Ovary (tissue), 3 donors: ENCODE results near the gene NPHP4.

Experiments used
- EP300 ChIP-seq: sonication (generic); formaldehyde crosslinking; IDR thresholded peaks from one replicate; pipeline ENCODE4 v1.6.1; 2017; ENCODE audit warnings: antibody characterized with exemption
- POLR2A ChIP-seq: fragments of 450-650 bp; IDR thresholded peaks from one replicate; pipeline ENCODE4 v1.6.1; 2017; ENCODE audit warnings: antibody characterized with exemption, mild to moderate bottlenecking, moderate library complexity
- TF ChIP-seq, protein P1 (sequence below), 3 donors: fragments of 450-650 bp in 2 of 3; fragments of 200-600 bp in 1 of 3; IDR thresholded peaks; one replicate each; pipeline versions ENCODE4 v1.5.1 to v1.8.0; 2016 to 2022; ENCODE audit warnings: antibody characterized with exemption in 3 of 3, mild to moderate bottlenecking in 1 of 3
- donor health status: DM: no; HTN: no; CAD: no.

DNA sequence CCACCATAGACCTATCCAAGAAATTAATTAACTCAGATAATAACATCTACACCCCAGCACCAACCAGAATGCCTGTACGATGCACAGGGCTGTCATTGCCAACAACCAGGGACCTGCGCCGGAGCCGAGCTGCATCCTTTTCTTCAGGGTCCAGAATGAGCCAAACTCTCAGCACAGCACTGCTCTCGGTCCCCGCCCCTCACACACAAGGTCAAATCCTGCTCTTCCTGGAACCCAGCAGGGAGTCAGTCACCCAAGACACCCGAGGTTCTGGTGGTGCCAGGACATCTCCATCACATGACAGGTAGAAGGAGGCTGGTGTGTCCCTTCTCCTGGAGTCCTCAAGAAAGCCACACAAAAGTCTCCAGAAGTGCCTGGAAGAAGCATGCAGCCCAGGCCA is 31.9 kb downstream of the NPHP4 start:
- TF ChIP-seq, protein P1, sequence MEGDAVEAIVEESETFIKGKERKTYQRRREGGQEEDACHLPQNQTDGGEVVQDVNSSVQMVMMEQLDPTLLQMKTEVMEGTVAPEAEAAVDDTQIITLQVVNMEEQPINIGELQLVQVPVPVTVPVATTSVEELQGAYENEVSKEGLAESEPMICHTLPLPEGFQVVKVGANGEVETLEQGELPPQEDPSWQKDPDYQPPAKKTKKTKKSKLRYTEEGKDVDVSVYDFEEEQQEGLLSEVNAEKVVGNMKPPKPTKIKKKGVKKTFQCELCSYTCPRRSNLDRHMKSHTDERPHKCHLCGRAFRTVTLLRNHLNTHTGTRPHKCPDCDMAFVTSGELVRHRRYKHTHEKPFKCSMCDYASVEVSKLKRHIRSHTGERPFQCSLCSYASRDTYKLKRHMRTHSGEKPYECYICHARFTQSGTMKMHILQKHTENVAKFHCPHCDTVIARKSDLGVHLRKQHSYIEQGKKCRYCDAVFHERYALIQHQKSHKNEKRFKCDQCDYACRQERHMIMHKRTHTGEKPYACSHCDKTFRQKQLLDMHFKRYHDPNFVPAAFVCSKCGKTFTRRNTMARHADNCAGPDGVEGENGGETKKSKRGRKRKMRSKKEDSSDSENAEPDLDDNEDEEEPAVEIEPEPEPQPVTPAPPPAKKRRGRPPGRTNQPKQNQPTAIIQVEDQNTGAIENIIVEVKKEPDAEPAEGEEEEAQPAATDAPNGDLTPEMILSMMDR (IDR thresholded peaks at IDR 0.05) = no peak
- TF ChIP-seq POLR2A = no peak
- no peak for TF ChIP-seq EP300
